HUES6 (cell line): ENCODE measurements around the gene COG3.

ENCODE experiments used
- H3K27ac ChIP-seq: 2 replicates; pipeline ENCODE4 v1.7.0; 2013; ENCODE audit warnings: low read depth, mild to moderate bottlenecking, low read length, inconsistent platforms
- H3K27me3 ChIP-seq: 2 replicates; pipeline ENCODE4 v1.6.1; 2013; ENCODE audit warnings: low read length; ENCODE audit not compliant: control insufficient read depth, insufficient read depth
- H3K36me3 ChIP-seq: 2 replicates; pipeline ENCODE4 v1.6.1; 2013; ENCODE audit warnings: low read length; ENCODE audit not compliant: control insufficient read depth, insufficient read depth
- H3K4me1 ChIP-seq: 2 replicates; pipeline ENCODE4 v1.6.1; 2013; ENCODE audit warnings: low read length; ENCODE audit not compliant: control insufficient read depth, insufficient read depth
- H3K4me3 ChIP-seq: 2 replicates; pipeline ENCODE4 v1.5.1; 2013; ENCODE audit warnings: low read depth, low read length
- H3K9ac ChIP-seq: one replicate; pipeline ENCODE4 v1.6.1; 2013; ENCODE audit warnings: mild to moderate bottlenecking, low read length
- H3K9me3 ChIP-seq: 2 replicates; pipeline ENCODE4 v1.6.1; 2013; ENCODE audit warnings: low read depth, low read length; ENCODE audit not compliant: control insufficient read depth, insufficient read depth

Gene COG3

GRCh38 chr13:45545686-45546409, 81.1 kb downstream of the COG3 start:
- no peaks in the 10 kb centered on the region for H3K4me1 ChIP-seq

GRCh38 chr13:45546410-45546765, 81.6 kb downstream of the COG3 start:
- Histone ChIP-seq H3K9me3 (no peaks in the 10 kb centered on the region), H3K9ac (no peak overlapping the region), H3K4me1 (no peaks in the 10 kb centered on the region), H3K27me3 (no peaks in the 10 kb centered on the region), H3K4me3 (no peak overlapping the region), H3K27ac (no peak overlapping the region), H3K36me3 (no peaks in the 10 kb centered on the region)

More at GRCh38 chr13:45545686-45546409, 81.1 kb downstream of the COG3 start:
- Histone ChIP-seq H3K9me3 (no peaks in the 10 kb centered on the region), H3K27ac (no peak overlapping the region), H3K27me3 (no peaks in the 10 kb centered on the region), H3K4me3 (no peak overlapping the region), H3K36me3 (no peaks in the 10 kb centered on the region), H3K9ac (no peak overlapping the region)

- H3K9ac ChIP-seq: no peak overlapping the region
- no peaks in the 10 kb centered on the region for H3K27me3 ChIP-seq
- no peaks in the 10 kb centered on the region for H3K36me3 ChIP-seq
- H3K9me3 ChIP-seq: no peaks in the 10 kb centered on the region
- no peak overlapping the region for H3K4me3 ChIP-seq
- H3K27ac ChIP-seq: no peak overlapping the region
- H3K4me1 ChIP-seq: no peaks in the 10 kb centered on the region
Observed at GRCh38 chr13:45548281-45548680, 83.5 kb downstream of the COG3 start.

GRCh38 chr13:45554604-45555109, 89.9 kb downstream of the COG3 start:
- no peaks in the 10 kb centered on the region for H3K36me3 ChIP-seq
- H3K27ac ChIP-seq: no peak overlapping the region
- no peak overlapping the region for H3K9ac ChIP-seq
- no peaks in the 10 kb centered on the region for H3K4me1 ChIP-seq
- H3K9me3 ChIP-seq: no peaks in the 10 kb centered on the region
- H3K4me3 ChIP-seq: no peak overlapping the region
- H3K27me3 ChIP-seq: no peaks in the 10 kb centered on the region

GRCh38 chr13:45564133-45564776, 99.5 kb downstream of the COG3 start:
- Histone ChIP-seq H3K9me3 (peaks cover 25% of the 10 kb centered on the region), H3K27me3 (no peaks in the 10 kb centered on the region), H3K36me3 (no peaks in the 10 kb centered on the region)

GRCh38 chr13:45565331-45565730, 100.6 kb downstream of the COG3 start:
- H3K27ac ChIP-seq: no peak overlapping the region
- H3K4me1 ChIP-seq: no peaks in the 10 kb centered on the region
- H3K9ac ChIP-seq: no peak overlapping the region
- H3K4me3 ChIP-seq: no peak overlapping the region
- H3K9me3 ChIP-seq: peaks cover 25% of the 10 kb centered on the region
- H3K36me3 ChIP-seq: no peaks in the 10 kb centered on the region
- no peaks in the 10 kb centered on the region for H3K27me3 ChIP-seq

More at GRCh38 chr13:45564133-45564776, 99.5 kb downstream of the COG3 start:
- H3K4me3 ChIP-seq: no peak overlapping the region
- no peak overlapping the region for H3K9ac ChIP-seq
- H3K27ac ChIP-seq: no peak overlapping the region
- no peaks in the 10 kb centered on the region for H3K4me1 ChIP-seq

GRCh38 chr13:45575146-45575829, 110.5 kb downstream of the COG3 start:
- H3K4me1 ChIP-seq: peaks cover 7% of the 10 kb centered on the region
- H3K36me3 ChIP-seq: no peaks in the 10 kb centered on the region
- H3K27me3 ChIP-seq: peaks cover 15% of the 10 kb centered on the region; the same call in 1 of the 2 replicates
- H3K4me3 ChIP-seq: no peak overlapping the region
- H3K9me3 ChIP-seq: no peaks in the 10 kb centered on the region
- H3K9ac ChIP-seq: no peak overlapping the region
- no peak overlapping the region for H3K27ac ChIP-seq

- Histone ChIP-seq H3K9me3 (no peaks in the 10 kb centered on the region), H3K27ac (no peak overlapping the region), H3K36me3 (no peaks in the 10 kb centered on the region), H3K4me1 (peaks cover 7% of the 10 kb centered on the region), H3K27me3 (peaks cover 15% of the 10 kb centered on the region; the same call in 1 of the 2 replicates), H3K9ac (no peak overlapping the region), H3K4me3 (no peak overlapping the region)
Observed at GRCh38 chr13:45575830-45576180, 111.1 kb downstream of the COG3 start.

- no peaks in the 10 kb centered on the region for H3K9me3 ChIP-seq
- H3K9ac ChIP-seq: no peak overlapping the region
- H3K4me3 ChIP-seq: no peak overlapping the region
- H3K27ac ChIP-seq: no peak overlapping the region
- peaks cover 7% of the 10 kb centered on the region for H3K4me1 ChIP-seq
- H3K27me3 ChIP-seq: peaks cover 15% of the 10 kb centered on the region; the same call in 1 of the 2 replicates
- no peaks in the 10 kb centered on the region for H3K36me3 ChIP-seq
Observed at GRCh38 chr13:45576466-45576865, 111.7 kb downstream of the COG3 start.

GRCh38 chr13:45582408-45583076, 117.8 kb downstream of the COG3 start:
- Histone ChIP-seq H3K9ac (no peak overlapping the region), H3K27ac (no peak overlapping the region), H3K27me3 (peaks cover 11% of the 10 kb centered on the region; the same call in 1 of the 2 replicates), H3K4me3 (no peak overlapping the region), H3K4me1 (peaks cover 7% of the 10 kb centered on the region), H3K36me3 (no peaks in the 10 kb centered on the region), H3K9me3 (no peaks in the 10 kb centered on the region)
